ENCODE data around the gene FAM120A.

- TF ChIP-seq EZH2 (IDR thresholded peaks at IDR 0.05; ENCODE audit: low read length, unreplicated experiment), result no peak
- TF ChIP-seq CTCF (conservative IDR thresholded peaks at IDR 0.05; ENCODE audit: low read depth, low read length), result peak; percentile 72
Observed at GRCh38 chr9:93566408-93567270, 115.2 kb downstream of the FAM120A start.

Measured in PC-3 (cell line).